Kidney capillary endothelial cell (primary cell): ENCODE data around the gene GOLT1B.

Source experiments
- DNase-seq: peaks from one replicate; pipeline ENCODE4 v3.0.0-alpha.2; 2018; ENCODE audit warnings: low spot score

The GOLT1B gene

GRCh38 chr12:21523148-21523547 is 21.6 kb downstream of the GOLT1B start:
- DNase-seq, result no peak

DNA sequence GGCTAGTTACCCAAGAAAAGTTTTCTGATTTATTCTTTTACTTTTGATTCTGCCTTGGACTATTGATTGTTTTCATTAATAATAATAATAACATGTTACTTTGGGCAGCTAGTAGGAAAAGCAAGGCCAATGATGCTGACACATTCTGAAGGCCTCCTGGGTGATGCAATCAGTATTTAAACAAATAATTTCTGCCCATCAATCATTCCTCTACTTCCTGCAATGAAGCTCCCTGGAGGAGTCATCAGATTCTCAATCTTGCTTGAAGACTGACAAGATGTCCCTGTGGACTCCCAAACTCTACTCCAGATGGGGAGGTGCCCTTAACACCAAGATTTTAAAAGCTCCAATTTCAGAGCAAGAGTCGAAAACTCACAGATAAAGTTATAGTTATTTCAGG is 24.5 kb downstream of the GOLT1B start, which contains the start of gene SPX:
TSS of gene SPX (plus strand) at position 244 of the 400 bp plus-strand sequence. CDS start 177 bp downstream, outside the sequence.
- DNase-seq, result peak; percentile 6

DNA sequence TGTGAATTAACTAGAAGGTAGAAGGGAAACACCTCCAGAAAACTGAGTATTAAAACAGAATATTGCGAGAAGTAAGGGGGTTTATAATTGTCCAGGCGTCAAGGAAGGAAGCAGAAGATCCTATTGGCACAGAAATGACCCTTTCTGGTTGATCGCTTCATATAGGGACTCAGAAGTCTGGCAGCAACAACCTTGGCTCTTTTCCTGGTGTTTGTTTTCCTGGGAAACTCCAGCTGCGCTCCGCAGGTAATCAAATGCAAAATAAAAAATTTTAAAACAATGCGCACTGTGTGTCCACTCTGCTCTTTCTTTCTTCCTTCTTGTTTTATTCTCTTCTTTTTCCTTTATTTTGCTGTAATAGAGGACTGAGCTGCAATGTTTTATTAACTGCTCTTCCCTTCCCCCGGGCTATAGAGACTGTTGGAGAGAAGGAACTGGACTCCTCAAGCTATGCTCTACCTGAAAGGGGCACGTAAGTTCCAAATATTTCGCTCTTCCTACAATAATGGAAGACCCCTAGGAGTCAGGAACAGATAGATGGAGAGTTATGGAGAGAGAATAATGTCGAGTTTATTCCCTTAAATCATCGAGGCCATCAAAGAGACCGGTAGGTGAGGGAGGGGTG is 25.2 kb downstream of the GOLT1B start:
- peak; percentile 1 for DNase-seq

DNA sequence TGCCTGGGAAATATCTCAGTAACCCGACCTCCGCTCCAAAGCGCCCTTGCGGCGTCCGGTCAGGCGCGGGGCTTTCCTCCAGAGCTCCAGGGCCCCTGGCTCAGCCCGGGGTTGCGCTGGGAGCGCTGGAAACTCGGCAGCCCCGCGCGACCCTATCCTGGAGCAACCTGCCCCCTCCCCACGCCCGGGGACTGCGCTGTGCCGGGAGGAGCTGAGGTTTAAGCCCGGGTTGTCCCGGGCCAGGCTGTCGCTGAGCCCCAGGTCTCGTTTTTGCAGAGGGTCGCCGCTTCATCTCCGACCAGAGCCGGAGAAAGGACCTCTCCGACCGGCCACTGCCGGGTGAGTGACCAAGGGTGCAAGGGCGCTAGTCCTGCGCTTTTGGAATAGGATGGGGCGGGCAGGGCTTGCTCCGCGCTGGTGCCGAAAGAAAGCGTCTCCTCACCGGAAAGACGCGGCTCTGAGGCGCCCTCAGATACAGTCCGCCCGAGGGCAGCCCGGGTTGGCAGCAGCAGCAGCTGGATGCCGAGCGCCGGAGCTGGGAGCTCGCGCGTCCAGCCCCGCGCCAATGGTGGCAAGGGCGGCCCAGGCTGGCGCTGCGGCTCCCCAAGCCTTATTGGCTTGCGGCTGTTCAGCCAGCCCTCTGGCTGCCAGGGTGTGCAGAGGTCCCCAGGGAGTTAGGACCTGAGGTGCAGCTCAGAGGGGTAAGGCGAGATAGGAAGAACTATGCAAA is 26.0 kb downstream of the GOLT1B start:
- DNase-seq, result peak; percentile 26

DNA sequence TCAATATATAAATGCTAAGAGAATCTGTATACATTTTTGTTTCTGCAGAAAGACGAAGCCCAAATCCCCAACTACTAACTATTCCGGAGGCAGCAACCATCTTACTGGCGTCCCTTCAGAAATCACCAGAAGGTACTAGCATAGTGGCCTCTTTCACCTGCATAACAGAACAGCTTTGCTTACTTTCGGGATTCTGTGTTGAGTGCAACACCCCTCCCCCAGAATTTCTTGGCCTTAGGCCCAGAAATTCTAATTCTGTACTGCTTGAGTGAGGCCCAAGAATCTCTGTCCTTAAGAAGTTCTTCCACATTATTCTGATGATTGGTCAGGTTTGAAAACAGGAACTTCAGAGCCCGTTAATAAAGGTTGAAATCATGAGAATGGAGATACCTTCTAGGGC is 27.4 kb downstream of the GOLT1B start:
- DNase-seq, result no peak

DNA sequence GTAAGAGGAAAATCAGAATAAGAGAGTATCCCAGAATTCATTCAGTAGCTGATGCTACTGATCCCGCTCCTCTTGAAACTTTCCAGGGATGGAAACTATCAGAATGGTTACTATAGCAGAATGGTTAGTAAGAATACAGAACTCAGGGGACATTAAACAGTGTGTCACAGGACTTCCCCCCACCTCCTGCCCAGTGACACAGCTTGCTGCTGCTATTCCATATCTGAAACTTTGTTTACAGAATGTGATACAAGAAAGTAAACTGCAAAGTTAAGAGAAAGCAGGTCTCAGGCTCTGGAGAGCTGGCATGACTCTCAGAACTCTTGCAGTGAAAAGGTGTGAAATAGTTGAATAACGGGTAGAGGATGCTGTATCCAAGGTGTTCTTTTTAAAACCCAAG is 27.9 kb downstream of the GOLT1B start:
- no peak for DNase-seq

- no peak for DNase-seq
These were observed 36.6 kb downstream of the GOLT1B start for GRCh38 chr12:21538061-21538653.

- no peak for DNase-seq
These were observed 38.2 kb downstream of the GOLT1B start for GRCh38 chr12:21539797-21540196.

- no peak for DNase-seq
These were observed 40.2 kb downstream of the GOLT1B start for GRCh38 chr12:21541773-21542172.

- DNase-seq, result no peak
These were observed 40.8 kb downstream of the GOLT1B start for GRCh38 chr12:21542403-21542802.

DNA sequence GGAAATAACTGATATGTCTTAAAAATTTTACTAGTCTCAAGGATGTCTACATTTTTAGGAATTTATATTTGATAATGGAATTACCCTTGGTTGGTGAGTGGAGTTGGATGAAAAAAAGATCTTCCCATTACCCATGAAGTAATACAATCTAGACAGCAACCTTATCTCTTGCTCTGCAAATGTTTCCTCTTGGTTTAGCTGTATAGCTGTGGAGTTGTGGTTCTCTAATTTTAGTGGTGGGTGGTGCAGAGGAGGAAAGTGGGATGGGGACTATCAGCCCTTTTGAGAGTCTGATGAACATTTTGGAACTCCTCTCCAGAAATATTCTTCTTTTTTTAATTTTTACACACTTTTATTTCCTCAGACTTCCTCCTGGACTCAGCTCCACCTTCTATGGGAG is 41.6 kb downstream of the GOLT1B start:
- no peak for DNase-seq

GRCh38 chr12:21545557-21545956 is 44.0 kb downstream of the GOLT1B start:
- no peak for DNase-seq

DNA sequence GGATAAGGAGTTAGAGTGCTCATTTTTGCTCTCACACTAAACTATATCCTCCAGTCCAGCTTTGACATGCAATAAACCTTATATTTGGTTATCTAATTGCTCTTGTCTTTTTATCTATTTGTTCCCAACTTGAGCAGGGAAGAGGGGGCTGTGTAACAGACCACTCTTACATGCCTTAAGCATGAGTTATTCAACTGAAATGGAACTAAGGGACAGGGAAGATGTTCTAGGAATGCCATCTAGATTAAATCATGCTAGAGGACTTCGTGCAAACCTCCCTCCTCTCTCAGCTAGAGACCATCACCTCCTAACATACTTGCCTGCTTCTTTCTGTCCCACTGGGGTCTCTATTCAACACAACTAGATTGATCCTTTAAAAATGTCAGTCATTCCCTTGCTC is 45.1 kb downstream of the GOLT1B start:
- DNase-seq, result no peak

DNA sequence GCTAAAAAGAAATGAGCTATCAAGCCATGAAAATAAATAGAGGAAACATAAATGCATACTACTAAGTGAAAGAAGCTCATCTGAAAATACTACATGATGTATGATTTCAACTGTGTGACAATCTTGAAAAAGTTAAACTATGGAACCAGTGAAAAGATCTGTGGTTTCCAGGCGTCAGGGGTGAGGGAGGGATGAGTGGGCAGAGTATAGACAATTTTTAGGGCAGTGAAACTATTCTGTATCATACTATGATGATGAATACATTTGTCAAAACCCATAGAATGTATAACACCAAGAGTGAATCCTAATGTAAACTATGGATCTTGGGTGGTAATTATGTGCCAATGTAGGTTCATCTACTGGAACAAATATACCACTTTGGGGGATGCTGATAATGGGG is 45.8 kb downstream of the GOLT1B start:
- no peak for DNase-seq

GRCh38 chr12:21551841-21552465 is 50.4 kb downstream of the GOLT1B start:
- no peak for DNase-seq

DNA sequence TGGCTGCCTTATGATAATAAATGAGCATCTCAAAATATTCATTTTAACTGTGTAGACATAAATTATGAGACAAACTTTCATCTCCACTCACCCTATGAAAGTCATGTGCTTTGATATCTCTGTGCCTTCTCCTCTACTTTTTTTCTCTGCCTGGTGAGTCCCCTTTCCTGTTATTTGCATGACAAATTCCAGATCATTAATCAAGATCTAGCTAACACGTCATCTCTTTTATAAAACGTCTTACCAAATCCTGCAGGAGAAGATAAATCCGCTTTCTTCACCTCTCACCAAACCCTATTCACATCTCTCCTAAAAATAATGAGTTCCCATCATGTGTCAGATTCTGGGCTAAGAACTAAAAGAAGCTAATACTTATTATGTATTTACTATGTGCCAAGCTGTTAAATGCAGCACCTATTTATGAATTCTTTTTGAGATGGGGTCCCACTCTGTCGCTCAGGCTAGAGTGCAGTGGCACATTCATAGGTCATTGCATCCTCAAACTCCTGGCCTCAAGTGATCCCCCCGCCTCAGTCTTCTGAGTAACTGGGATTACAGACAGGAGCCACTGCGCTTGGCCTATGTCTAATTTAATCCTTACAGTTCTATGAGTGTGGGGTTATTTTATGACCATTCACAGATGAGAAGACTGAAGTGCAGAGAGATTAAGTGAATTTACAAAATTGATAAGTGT is 51.2 kb downstream of the GOLT1B start:
- DNase-seq, result no peak

DNA sequence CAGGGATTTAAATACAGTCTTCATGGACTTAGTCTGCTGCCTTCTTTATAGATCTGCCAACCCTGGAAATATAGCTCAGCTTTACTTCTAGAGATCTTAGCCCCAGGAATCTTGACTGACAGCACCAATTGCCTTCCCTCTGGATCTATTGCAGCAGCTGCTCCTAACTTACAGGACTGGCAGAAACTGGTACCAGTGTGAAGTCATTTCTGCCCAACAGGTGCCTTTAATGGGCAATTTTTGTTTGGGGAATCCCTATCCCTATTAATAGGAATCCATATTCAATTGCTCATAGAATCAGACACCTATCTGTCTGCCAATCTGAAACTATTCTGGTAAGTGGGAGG is 51.7 kb downstream of the GOLT1B start:
- DNase-seq, result no peak

DNA sequence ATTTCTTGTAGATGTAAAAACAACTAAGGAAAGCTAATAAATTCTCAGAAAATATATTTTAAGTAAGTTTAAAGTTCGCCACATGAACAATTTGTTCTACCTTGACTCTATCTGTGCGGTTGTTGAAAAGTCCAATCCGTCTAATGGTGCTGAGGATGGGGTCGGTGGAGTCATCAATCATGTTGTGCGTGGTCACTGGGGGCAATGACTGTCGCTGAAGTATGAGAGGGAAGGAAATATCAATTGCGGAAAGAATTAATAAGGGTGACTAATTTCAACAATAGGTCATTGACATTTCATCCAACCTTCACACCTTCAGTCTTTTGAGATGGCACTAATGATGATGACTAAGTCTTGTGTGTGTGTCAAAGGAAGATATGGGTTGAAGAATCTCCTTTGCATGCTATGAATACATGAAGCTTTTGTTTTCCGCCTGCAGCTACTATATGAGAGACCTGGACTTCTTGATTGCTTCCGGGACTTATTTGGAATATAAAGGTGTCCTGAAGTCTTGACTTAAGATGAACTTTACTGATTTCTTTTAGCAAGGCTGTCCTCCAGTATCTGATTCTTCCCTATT is 56.6 kb downstream of the GOLT1B start:
- DNase-seq, result no peak

- no peak for DNase-seq
These were observed 58.4 kb downstream of the GOLT1B start for GRCh38 chr12:21559855-21560569.

- DNase-seq, result no peak
These were observed 59.6 kb downstream of the GOLT1B start for GRCh38 chr12:21561158-21561557.

DNA sequence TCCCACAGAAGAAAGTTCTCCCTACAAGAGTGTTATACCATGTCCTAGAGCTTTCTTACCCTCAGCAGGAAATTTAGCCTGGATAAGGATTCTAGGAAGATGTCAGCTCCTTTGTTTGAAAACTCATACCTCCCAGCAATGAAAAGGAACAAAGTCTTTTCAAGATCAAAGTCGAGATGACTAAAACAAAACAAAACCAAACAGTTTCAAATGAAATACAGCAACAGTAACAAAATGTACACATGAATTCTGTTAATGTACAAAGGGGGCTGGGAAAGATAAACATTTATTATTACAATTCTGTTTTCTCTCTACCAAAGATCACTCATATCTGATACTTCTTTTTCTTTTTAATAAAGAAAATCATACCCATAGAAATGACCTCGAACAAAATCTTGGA is 61.3 kb downstream of the GOLT1B start:
- DNase-seq, result no peak
